T-helper 1 cell (primary cell): ENCODE results near the gene SCRN1.

Source experiments
- DNase-seq, 5 donors: peaks; one replicate each; pipeline ENCODE4 v3.0.0-alpha.2; 2012 to 2020
- total RNA-seq, 4 donors: gene quantifications; one replicate each; lab custom pipeline; 2026; lab: John Stamatoyannopoulos, UW

SCRN1 gene
- total RNA-seq = 2.4 to 4.7 (median 4.0) reads per million in 4 donors

- peak in 1 of 5 donors; percentile 4 for DNase-seq
Observed at GRCh38 chr7:29989257-29989995, at the start of gene SCRN1. SCRN1 (minus strand) TSS chr7:29989801; CDS start chr7:29969067, 20,734 bp downstream.

- no peak for DNase-seq
Observed at GRCh38 chr7:30038196-30038980, 48.8 kb upstream of the SCRN1 start.

- DNase-seq = no peak
Observed at GRCh38 chr7:30036220-30036619, 46.6 kb upstream of the SCRN1 start.

- DNase-seq = no peak
Observed at GRCh38 chr7:30034501-30034900, 44.9 kb upstream of the SCRN1 start.

- no peak for DNase-seq
Observed at GRCh38 chr7:30032310-30033125, 42.9 kb upstream of the SCRN1 start.

GRCh38 chr7:30029696-30030095, 40.1 kb upstream of the SCRN1 start:
- DNase-seq = no peak

GRCh38 chr7:30028749-30029635, 39.4 kb upstream of the SCRN1 start:
- peak in 3 of 5 donors; percentile 14 to 42 (median 15) for DNase-seq

- peak; percentile 65 to 89 (median 77) for DNase-seq
Observed at GRCh38 chr7:30028216-30028748, 38.7 kb upstream of the SCRN1 start, which contains the start of gene PLEKHA8. PLEKHA8 (plus strand) TSS chr7:30028412; CDS start chr7:30028763, 351 bp downstream.

- no peak for DNase-seq
Observed at GRCh38 chr7:30027740-30028215, 38.2 kb upstream of the SCRN1 start.

- peak in 3 of 5 donors; percentile 12 to 52 (median 14) for DNase-seq
Observed at GRCh38 chr7:30027065-30027456, 37.5 kb upstream of the SCRN1 start.

GRCh38 chr7:30026229-30027064, 36.8 kb upstream of the SCRN1 start, which contains the start of gene FKBP14:
FKBP14 (minus strand) TSS chr7:30026702; CDS start chr7:30026508, 194 bp downstream.
- peak; percentile 75 to 97 (median 85) for DNase-seq

GRCh38 chr7:30023524-30023923, 33.9 kb upstream of the SCRN1 start:
- no peak for DNase-seq

- DNase-seq = no peak
Observed at GRCh38 chr7:30022991-30023390, 33.4 kb upstream of the SCRN1 start.

GRCh38 chr7:30020535-30020934, 30.9 kb upstream of the SCRN1 start:
- no peak for DNase-seq

- DNase-seq = no peak
Observed at GRCh38 chr7:30019960-30020359, 30.4 kb upstream of the SCRN1 start.

GRCh38 chr7:30019387-30019786, 29.8 kb upstream of the SCRN1 start:
- no peak for DNase-seq

GRCh38 chr7:30018451-30018850, 28.9 kb upstream of the SCRN1 start:
- no peak for DNase-seq

- DNase-seq = no peak
Observed at GRCh38 chr7:30012757-30013156, 23.2 kb upstream of the SCRN1 start.

GRCh38 chr7:30010021-30010420, 20.4 kb upstream of the SCRN1 start:
- no peak for DNase-seq

- no peak for DNase-seq
Observed at GRCh38 chr7:30005464-30005863, 15.9 kb upstream of the SCRN1 start.
